ENCODE results near the gene PRLH.

Gene PRLH, protein sequence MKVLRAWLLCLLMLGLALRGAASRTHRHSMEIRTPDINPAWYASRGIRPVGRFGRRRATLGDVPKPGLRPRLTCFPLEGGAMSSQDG

DNA sequence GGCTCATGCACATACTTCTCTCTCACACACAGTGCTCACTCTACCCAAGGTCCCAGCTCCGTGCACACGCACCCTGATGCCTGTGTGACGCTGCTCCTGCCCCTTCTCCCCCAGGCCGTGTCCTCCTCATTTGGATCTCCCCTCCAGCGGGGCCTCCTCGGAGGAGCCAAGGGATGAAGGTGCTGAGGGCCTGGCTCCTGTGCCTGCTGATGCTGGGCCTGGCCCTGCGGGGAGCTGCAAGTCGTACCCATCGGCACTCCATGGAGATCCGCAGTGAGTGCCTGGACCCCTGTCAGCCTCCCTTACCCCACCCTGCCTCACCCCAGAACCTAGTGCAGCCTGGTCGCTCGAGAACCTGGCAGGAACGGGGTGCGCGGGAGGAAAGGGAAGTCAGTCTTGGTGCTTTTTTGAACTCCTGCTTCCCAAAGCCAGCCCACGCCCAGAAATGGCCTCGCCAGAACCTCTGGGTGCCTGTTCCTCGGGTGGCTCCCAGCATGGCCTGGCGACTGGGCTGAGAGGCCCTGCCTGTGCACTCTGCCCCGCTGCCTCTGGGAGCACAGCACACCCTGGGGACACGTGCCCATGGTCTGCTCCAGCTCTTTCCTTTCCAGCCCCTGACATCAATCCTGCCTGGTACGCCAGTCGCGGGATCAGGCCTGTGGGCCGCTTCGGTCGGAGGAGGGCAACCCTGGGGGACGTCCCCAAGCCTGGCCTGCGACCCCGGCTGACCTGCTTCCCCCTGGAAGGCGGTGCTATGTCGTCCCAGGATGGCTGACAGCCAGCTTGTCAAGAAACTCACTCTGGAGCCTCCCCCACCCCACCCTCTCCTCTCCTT lies at the start of gene PRLH:
Gene PRLH, plus strand, starts transcription at position 174 of the 835 bp plus-strand sequence. Its CDS starts 0 bp downstream, at position 174.
- Histone ChIP-seq H3K27ac (ENCODE audit: low read depth, low read length) (no peak within 1 kb of the TSS), H3K79me2 (ENCODE audit: insufficient read depth, low read length) (no peaks in the 10 kb centered on the region), H3K9ac (ENCODE audit: low read length) (no peak within 1 kb of the TSS), H3K9me3 (ENCODE audit: insufficient read depth, low read length) (0 out of 2 replicates have a peak, but pooled peaks cover 7% of the 10 kb centered on the region), H3F3A (ENCODE audit: insufficient read depth) (no peaks in the 10 kb centered on the region), H2AFZ (ENCODE audit: low read depth, low read length, severe bottlenecking) (no peak within 1 kb of the TSS), H4K20me1 (ENCODE audit: low read depth, low read length) (no peaks in the 10 kb centered on the region), H3K27me3 (ENCODE audit: low read length) (no peaks in the 10 kb centered on the region), H3K36me3 (ENCODE audit: low read length) (no peaks in the 10 kb centered on the region), H3K4me2 (ENCODE audit: low read depth, low read length, poor library complexity, severe bottlenecking) (no peak within 1 kb of the TSS), H3K4me3 (ENCODE audit: insufficient read depth, low read length, poor library complexity, severe bottlenecking) (no peak within 1 kb of the TSS), H3K9me2 (replicated peaks; ENCODE audit: insufficient read depth, low read length) (no peaks in the 10 kb centered on the region)
- no peak for TF ChIP-seq EZH2phosphoT487 (conservative IDR thresholded peaks at IDR 0.05; ENCODE audit: low read length)
- TF ChIP-seq, protein P1, sequence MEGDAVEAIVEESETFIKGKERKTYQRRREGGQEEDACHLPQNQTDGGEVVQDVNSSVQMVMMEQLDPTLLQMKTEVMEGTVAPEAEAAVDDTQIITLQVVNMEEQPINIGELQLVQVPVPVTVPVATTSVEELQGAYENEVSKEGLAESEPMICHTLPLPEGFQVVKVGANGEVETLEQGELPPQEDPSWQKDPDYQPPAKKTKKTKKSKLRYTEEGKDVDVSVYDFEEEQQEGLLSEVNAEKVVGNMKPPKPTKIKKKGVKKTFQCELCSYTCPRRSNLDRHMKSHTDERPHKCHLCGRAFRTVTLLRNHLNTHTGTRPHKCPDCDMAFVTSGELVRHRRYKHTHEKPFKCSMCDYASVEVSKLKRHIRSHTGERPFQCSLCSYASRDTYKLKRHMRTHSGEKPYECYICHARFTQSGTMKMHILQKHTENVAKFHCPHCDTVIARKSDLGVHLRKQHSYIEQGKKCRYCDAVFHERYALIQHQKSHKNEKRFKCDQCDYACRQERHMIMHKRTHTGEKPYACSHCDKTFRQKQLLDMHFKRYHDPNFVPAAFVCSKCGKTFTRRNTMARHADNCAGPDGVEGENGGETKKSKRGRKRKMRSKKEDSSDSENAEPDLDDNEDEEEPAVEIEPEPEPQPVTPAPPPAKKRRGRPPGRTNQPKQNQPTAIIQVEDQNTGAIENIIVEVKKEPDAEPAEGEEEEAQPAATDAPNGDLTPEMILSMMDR (IDR thresholded peaks at IDR 0.05; ENCODE audit: insufficient read depth, low read length, poor library complexity, severe bottlenecking), result no peak

DNA sequence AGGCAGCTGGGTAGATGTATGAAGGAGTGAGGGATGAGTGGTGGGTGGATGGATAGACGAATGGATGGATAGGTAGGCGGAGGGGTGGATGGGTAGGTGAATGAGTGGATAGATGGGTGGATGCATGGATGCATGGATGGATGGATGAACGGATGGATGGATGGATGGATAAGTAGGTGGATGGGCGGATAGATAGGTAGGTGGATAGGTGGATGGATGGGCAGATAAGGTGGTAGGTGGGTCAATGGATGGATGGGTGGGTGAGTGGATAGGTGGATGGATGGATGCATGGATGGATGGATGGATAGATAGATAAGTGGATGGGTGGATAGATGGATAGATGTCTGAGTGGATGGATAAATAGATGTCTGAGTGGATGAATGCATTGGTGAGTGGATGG lies 49.2 kb upstream of the PRLH start:
- Histone ChIP-seq H3K79me2 (ENCODE audit: insufficient read depth, low read length) (no peaks in the 10 kb centered on the region), H3K27me3 (ENCODE audit: low read length) (no peaks in the 10 kb centered on the region), H3K36me3 (ENCODE audit: low read length) (no peaks in the 10 kb centered on the region), H3K4me2 (ENCODE audit: low read depth, low read length, poor library complexity, severe bottlenecking) (no peak overlapping the region), H3K9me3 (ENCODE audit: insufficient read depth, low read length) (no peaks in the 10 kb centered on the region), H4K20me1 (ENCODE audit: low read depth, low read length) (no peaks in the 10 kb centered on the region), H3K9ac (ENCODE audit: low read length) (no peak overlapping the region), H3K4me3 (ENCODE audit: insufficient read depth, low read length, poor library complexity, severe bottlenecking) (no peak overlapping the region), H2AFZ (ENCODE audit: low read depth, low read length, severe bottlenecking) (no peak overlapping the region), H3F3A (ENCODE audit: insufficient read depth) (no peaks in the 10 kb centered on the region), H3K27ac (ENCODE audit: low read depth, low read length) (no peak overlapping the region), H3K9me2 (replicated peaks; ENCODE audit: insufficient read depth, low read length) (no peaks in the 10 kb centered on the region)
- TF ChIP-seq EZH2phosphoT487 (conservative IDR thresholded peaks at IDR 0.05; ENCODE audit: low read length), result no peak
- TF ChIP-seq, protein P1 (IDR thresholded peaks at IDR 0.05; ENCODE audit: insufficient read depth, low read length, poor library complexity, severe bottlenecking), result no peak

DNA sequence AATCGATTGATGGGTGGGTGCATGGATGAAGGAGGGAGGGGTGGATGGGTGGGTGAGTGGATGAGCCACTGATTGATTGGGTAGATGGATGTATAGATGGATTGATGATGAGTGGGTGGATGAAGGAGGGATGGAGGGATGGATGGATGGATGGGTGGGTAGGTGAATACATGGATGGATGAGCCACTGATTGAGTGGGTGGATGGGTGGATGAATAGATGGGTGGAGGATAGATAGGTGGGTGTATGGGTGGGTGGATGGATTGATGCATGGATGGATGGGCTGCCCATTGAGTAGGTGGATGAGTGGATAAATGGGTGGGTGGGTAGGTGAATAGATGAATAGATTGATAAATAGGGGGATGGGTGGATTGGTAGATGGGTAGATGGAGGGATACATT lies 48.4 kb upstream of the PRLH start:
- no peaks in the 10 kb centered on the region for H3K79me2 ChIP-seq (ENCODE audit: insufficient read depth, low read length)
- no peak overlapping the region for H3K27ac ChIP-seq (ENCODE audit: low read depth, low read length)
- no peaks in the 10 kb centered on the region for H3K36me3 ChIP-seq (ENCODE audit: low read length)
- H3F3A ChIP-seq (ENCODE audit: insufficient read depth), result no peaks in the 10 kb centered on the region
- no peaks in the 10 kb centered on the region for H3K9me3 ChIP-seq (ENCODE audit: insufficient read depth, low read length)
- no peaks in the 10 kb centered on the region for H4K20me1 ChIP-seq (ENCODE audit: low read depth, low read length)
- TF ChIP-seq, protein P1 (IDR thresholded peaks at IDR 0.05; ENCODE audit: insufficient read depth, low read length, poor library complexity, severe bottlenecking), result no peak
- TF ChIP-seq EZH2phosphoT487 (conservative IDR thresholded peaks at IDR 0.05; ENCODE audit: low read length), result no peak
- no peak overlapping the region for H3K9ac ChIP-seq (ENCODE audit: low read length)
- H3K4me2 ChIP-seq (ENCODE audit: low read depth, low read length, poor library complexity, severe bottlenecking), result no peak overlapping the region
- no peaks in the 10 kb centered on the region for H3K27me3 ChIP-seq (ENCODE audit: low read length)
- H3K4me3 ChIP-seq (ENCODE audit: insufficient read depth, low read length, poor library complexity, severe bottlenecking), result no peak overlapping the region
- H3K9me2 ChIP-seq (replicated peaks; ENCODE audit: insufficient read depth, low read length), result no peaks in the 10 kb centered on the region
- no peak overlapping the region for H2AFZ ChIP-seq (ENCODE audit: low read depth, low read length, severe bottlenecking)

Data from SU-DHL-6 (cell line).